Measurements from ENCODE around the gene ZNF649.
"Not testable (repeated sequence)": the region's sequence is repeated elsewhere in the genome, so short reads cannot be mapped to it uniquely, and the experiment has no call there.

The ZNF649 gene

DNA sequence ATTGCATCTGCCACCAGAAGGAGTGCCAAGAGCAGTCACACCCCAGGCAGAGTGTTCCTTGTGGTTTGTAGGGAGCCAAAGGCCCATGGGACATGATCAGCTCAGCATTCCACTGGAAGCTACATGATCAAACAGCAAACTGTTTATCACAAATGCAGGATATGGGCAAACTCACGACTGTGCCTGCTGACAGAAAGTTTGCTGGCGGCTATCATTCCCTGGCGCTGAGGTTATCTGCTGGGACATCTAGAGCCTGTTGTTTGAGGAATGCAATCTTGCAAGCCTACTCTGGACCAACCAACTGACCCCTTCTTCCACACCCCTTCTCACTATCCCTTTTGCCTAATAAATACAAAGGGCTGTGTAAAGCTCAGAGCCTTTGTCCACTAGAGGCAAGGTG, 14.8 kb upstream of the ZNF649 start:
- H2AFZ ChIP-seq (ENCODE audit: low read length, unreplicated experiment) = no peak overlapping the region
- no peaks in the 10 kb centered on the region for H3K79me2 ChIP-seq (ENCODE audit: control insufficient read depth, insufficient read depth, low read length, unreplicated experiment)
- H3K27ac ChIP-seq (ENCODE audit: low read depth, low read length) = no peak overlapping the region
- no peaks in the 10 kb centered on the region for H3K27me3 ChIP-seq (ENCODE audit: insufficient read depth, low read length)
- no peak overlapping the region for H3K4me3 ChIP-seq (ENCODE audit: low read depth, low read length)
- H3K4me1 ChIP-seq (ENCODE audit: control insufficient read depth, insufficient read depth, low read length, unreplicated experiment) = no peaks in the 10 kb centered on the region
- H3K36me3 ChIP-seq (ENCODE audit: insufficient read depth, low read length) = no peaks in the 10 kb centered on the region

DNA sequence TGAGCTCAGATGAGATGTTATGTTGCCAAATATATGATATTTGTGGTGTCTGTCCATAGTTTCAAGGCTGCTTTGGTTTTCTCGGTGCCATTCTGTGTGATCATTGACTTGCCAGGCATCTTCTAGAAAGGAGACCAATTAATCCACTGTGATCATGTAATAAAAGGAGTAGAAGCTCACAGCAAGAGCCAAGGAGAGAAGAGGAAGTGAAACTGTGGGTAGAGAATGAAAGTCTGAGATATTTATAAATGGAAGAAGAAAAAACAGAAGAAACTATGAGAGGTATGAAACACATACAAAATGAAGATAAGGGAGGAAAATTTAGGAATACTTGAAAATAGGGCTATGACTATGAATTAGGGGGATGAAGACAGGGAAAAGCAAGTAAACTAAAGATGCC, 11.3 kb upstream of the ZNF649 start:
- Histone ChIP-seq H3K4me3 (ENCODE audit: low read depth, low read length) (no peak overlapping the region), H3K27me3 (ENCODE audit: insufficient read depth, low read length) (no peaks in the 10 kb centered on the region), H3K4me1 (ENCODE audit: control insufficient read depth, insufficient read depth, low read length, unreplicated experiment) (no peaks in the 10 kb centered on the region), H3K36me3 (ENCODE audit: insufficient read depth, low read length) (no peaks in the 10 kb centered on the region), H3K79me2 (ENCODE audit: control insufficient read depth, insufficient read depth, low read length, unreplicated experiment) (no peaks in the 10 kb centered on the region), H2AFZ (ENCODE audit: low read length, unreplicated experiment) (no peak overlapping the region), H3K27ac (ENCODE audit: low read depth, low read length) (no peak overlapping the region)

DNA sequence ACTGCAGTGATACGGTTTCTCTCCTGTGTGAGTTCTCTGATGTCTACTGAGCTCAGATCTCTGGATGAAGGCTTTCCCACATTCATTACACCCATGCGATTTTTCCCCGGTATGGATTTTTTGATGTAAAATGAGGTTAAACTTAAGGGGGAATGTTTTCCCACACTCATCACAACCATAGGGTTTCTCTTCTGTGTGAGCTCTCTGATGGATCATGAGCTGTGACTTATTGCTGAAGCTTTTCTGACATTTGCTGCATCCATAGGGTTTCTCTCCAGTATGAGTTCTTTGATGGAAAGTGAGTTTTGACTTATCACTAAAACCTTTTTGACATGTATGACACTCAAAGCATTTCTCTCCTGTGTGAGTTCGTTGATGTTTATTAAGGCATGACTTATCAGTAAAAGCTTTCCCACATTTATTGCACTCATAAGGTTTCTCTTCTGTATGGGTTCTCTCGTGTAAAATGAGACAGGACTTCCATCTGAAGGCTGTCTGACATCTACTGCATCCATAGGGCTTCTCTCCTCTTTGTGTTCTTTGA, 10.6 kb upstream of the ZNF649 start:
- Histone ChIP-seq H3K4me3 (ENCODE audit: low read depth, low read length) (no peak overlapping the region), H3K79me2 (ENCODE audit: control insufficient read depth, insufficient read depth, low read length, unreplicated experiment) (no peaks in the 10 kb centered on the region), H3K36me3 (ENCODE audit: insufficient read depth, low read length) (no peaks in the 10 kb centered on the region), H3K27me3 (ENCODE audit: insufficient read depth, low read length) (no peaks in the 10 kb centered on the region), H3K27ac (ENCODE audit: low read depth, low read length) (no peak overlapping the region), H3K4me1 (ENCODE audit: control insufficient read depth, insufficient read depth, low read length, unreplicated experiment) (no peaks in the 10 kb centered on the region), H2AFZ (ENCODE audit: low read length, unreplicated experiment) (no peak overlapping the region)

DNA sequence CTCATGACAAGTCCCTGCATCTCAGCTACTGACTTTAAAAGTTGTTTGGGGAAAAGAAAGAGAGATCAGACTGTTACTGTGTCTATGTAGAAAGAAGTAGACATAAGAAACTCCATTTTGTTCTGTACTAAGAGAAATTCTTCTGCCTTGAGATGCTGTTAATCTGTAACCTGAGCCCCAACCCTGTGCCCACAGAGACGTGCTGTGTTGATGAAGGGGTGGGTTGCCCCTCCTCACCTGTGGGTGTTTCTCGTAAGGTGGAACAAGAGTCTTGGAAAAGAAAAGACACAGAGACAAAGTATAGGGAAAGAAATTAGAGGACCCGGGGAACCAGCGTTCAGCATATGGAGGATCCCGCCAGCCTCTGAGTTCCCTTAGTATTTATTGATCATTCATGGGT, 3.2 kb upstream of the ZNF649 start:
- H3K4me1 ChIP-seq (ENCODE audit: control insufficient read depth, insufficient read depth, low read length, unreplicated experiment); H2AFZ ChIP-seq (ENCODE audit: low read length, unreplicated experiment); H3K27ac ChIP-seq (ENCODE audit: low read depth, low read length); H3K36me3 ChIP-seq (ENCODE audit: insufficient read depth, low read length); H3K27me3 ChIP-seq (ENCODE audit: insufficient read depth, low read length); H3K4me3 ChIP-seq (ENCODE audit: low read depth, low read length): not testable (repeated sequence)
- H3K79me2 ChIP-seq (ENCODE audit: control insufficient read depth, insufficient read depth, low read length, unreplicated experiment) = peaks cover 15% of the 10 kb centered on the region

DNA sequence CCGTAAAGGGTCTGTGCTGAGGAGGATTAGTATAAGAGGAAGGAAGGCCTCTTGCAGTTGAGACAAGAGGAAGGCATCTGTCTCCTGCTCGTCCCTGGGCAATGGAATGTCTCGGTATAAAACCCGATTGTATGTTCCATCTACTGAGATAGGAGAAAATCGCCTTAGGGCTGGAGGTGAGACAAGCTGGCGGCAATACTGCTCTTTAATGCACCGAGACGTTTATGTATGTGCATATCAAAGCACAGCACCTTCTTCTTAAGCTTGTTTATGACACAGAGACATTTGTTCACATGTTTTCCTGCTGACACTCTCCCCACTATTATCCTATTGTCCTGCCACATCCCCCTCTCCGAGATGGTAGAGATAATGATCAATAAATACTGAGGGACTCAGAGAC, 1.3 kb upstream of the ZNF649 start:
- not testable (repeated sequence) for H3K27ac ChIP-seq (ENCODE audit: low read depth, low read length); H3K4me1 ChIP-seq (ENCODE audit: control insufficient read depth, insufficient read depth, low read length, unreplicated experiment); H3K36me3 ChIP-seq (ENCODE audit: insufficient read depth, low read length); H3K27me3 ChIP-seq (ENCODE audit: insufficient read depth, low read length); H3K4me3 ChIP-seq (ENCODE audit: low read depth, low read length); H2AFZ ChIP-seq (ENCODE audit: low read length, unreplicated experiment)
- peaks cover 26% of the 10 kb centered on the region for H3K79me2 ChIP-seq (ENCODE audit: control insufficient read depth, insufficient read depth, low read length, unreplicated experiment)

DNA sequence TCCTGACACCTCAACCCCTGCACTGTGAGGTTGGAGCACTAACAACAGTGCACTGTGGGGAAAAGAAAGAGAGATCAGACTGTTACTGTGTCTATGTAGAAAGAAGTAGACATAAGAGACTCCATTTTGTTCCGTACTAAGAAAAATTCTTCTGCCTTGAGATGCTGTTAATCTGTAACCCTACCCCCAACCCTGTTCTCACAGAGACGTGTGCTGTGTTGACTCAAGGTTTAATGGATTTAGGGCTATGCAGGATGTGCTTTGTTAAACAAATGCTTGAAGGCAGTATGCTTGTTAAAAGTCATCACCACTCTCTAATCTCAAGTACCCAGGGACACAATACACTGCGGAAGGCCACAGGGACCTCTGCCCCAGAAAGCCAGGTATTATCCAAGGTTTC, 822 bp upstream of the ZNF649 start:
- Histone ChIP-seq H3K27ac (ENCODE audit: low read depth, low read length) (peak overlapping the region; percentile 47; the same call in 1 of the 2 replicates), H3K79me2 (ENCODE audit: control insufficient read depth, insufficient read depth, low read length, unreplicated experiment) (peaks cover 30% of the 10 kb centered on the region), H3K4me3 (ENCODE audit: low read depth, low read length) (0 out of 2 replicates have a peak overlapping the region, but pooled peaks have one; percentile 96)
- not testable (repeated sequence) for H3K27me3 ChIP-seq (ENCODE audit: insufficient read depth, low read length); H3K36me3 ChIP-seq (ENCODE audit: insufficient read depth, low read length); H2AFZ ChIP-seq (ENCODE audit: low read length, unreplicated experiment); H3K4me1 ChIP-seq (ENCODE audit: control insufficient read depth, insufficient read depth, low read length, unreplicated experiment)

DNA sequence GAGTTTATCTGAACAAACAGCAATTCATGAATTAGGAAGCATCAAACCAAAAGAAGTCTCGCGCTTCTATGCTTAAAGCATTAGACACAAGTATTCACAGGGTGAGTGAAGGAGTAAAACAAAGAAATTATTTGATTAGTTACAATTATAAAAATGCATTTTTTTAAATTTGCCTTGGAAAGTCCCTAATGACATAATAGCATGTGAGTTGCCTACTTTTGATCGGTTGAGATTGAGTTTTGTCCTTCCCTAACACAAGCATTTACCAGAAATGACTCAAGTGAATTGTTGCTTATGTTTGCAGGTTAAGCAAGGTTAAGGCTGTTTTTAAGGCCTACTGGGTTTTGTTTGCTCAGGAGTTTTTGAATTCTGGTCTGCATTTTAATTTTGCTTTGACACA, 389 bp upstream of the ZNF649 start:
- peak overlapping the region; percentile 23 for H2AFZ ChIP-seq (ENCODE audit: low read length, unreplicated experiment)
- H3K27me3 ChIP-seq (ENCODE audit: insufficient read depth, low read length) = no peaks in the 10 kb centered on the region
- peaks cover 11% of the 10 kb centered on the region for H3K36me3 ChIP-seq (ENCODE audit: insufficient read depth, low read length)
- H3K27ac ChIP-seq (ENCODE audit: low read depth, low read length) = peak overlapping the region; percentile 47; the same call in 1 of the 2 replicates
- peak overlapping the region; percentile 96 for H3K4me3 ChIP-seq (ENCODE audit: low read depth, low read length)
- H3K4me1 ChIP-seq (ENCODE audit: control insufficient read depth, insufficient read depth, low read length, unreplicated experiment) = no peaks in the 10 kb centered on the region
- H3K79me2 ChIP-seq (ENCODE audit: control insufficient read depth, insufficient read depth, low read length, unreplicated experiment) = peaks cover 32% of the 10 kb centered on the region

DNA sequence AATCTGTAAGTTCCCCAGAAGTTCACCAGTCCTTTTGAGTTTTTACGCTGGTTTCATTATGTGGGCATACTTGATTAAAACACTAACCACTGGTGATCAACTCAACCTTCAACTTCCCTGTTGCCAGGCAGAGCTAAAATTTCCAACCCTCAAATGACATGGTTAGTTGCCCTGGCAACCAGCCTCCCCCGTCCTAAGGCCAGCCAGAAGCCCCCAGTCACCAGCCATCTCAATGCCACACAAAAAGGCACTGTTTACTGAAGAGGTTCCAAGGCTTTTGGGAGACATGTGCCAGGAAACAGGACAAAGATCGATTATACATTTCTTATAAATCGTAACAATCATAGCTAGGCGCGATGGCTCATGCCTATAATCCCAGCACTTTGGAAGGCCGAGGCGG, 1.6 kb downstream of the ZNF649 start:
- Histone ChIP-seq H3K79me2 (ENCODE audit: control insufficient read depth, insufficient read depth, low read length, unreplicated experiment) (peaks cover 33% of the 10 kb centered on the region), H3K27me3 (ENCODE audit: insufficient read depth, low read length) (no peaks in the 10 kb centered on the region), H3K4me3 (ENCODE audit: low read depth, low read length) (no peak overlapping the region)

DNA sequence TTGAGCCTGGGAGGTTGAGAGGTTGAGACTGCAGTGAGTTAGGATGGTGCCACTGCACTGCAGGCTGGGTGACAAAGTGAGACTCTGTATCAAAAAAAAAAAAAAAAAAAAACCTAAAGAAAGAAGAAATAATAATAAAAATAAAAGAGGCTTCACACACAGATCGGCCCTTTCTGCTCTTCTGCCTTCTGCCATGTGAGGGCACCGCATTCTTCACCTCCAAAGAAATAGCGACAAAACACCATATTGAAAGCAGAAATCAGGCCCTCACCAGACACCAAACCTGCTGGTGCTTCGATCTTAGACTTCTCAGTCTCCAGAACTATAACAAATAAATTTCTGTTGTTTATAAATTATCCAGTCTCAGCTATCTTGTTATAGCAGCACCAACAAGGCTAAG, 3.0 kb downstream of the ZNF649 start:
- H3K27me3 ChIP-seq (ENCODE audit: insufficient read depth, low read length) = no peaks in the 10 kb centered on the region
- H3K79me2 ChIP-seq (ENCODE audit: control insufficient read depth, insufficient read depth, low read length, unreplicated experiment) = peaks cover 33% of the 10 kb centered on the region
- peaks cover 41% of the 10 kb centered on the region for H3K36me3 ChIP-seq (ENCODE audit: insufficient read depth, low read length)
- no peak overlapping the region for H2AFZ ChIP-seq (ENCODE audit: low read length, unreplicated experiment)
- H3K4me3 ChIP-seq (ENCODE audit: low read depth, low read length) = no peak overlapping the region
- no peaks in the 10 kb centered on the region for H3K4me1 ChIP-seq (ENCODE audit: control insufficient read depth, insufficient read depth, low read length, unreplicated experiment)
- H3K27ac ChIP-seq (ENCODE audit: low read depth, low read length) = no peak overlapping the region

More for the DNA sequence above, 1.6 kb downstream of the ZNF649 start:
- Histone ChIP-seq H2AFZ (ENCODE audit: low read length, unreplicated experiment) (no peak overlapping the region), H3K36me3 (ENCODE audit: insufficient read depth, low read length) (peaks cover 28% of the 10 kb centered on the region), H3K4me1 (ENCODE audit: control insufficient read depth, insufficient read depth, low read length, unreplicated experiment) (no peaks in the 10 kb centered on the region), H3K27ac (ENCODE audit: low read depth, low read length) (no peak overlapping the region)

DNA sequence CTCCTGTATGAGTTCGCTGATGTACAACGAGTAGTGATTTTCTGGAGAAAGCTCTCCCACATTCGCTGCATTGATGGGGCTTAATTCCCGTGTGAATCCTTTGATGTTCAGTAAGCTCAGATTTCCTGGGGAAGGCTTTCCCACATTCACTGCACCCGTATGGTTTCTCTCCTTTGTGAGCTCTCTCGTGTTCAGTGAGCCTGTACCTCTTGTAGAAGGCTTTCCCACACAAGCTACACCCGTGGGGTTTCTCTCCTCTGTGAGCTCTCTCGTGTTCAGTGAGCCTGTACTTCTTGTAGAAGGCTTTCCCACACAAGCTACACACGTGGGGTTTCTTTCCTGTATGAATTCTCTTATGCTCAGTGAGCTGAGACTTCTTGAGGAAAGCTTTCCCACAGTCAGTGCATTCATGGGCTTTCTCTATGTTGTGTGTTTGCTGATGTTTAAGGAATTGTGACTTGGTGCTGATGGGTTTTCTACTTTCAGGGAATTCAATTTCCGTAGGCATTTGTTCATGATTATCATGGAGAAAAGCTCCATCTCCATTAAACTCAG, 13.5 kb downstream of the ZNF649 start:
- Histone ChIP-seq H3K27ac (ENCODE audit: low read depth, low read length) (no peak overlapping the region), H3K4me1 (ENCODE audit: control insufficient read depth, insufficient read depth, low read length, unreplicated experiment) (peaks cover 5% of the 10 kb centered on the region), H2AFZ (ENCODE audit: low read length, unreplicated experiment) (no peak overlapping the region), H3K79me2 (ENCODE audit: control insufficient read depth, insufficient read depth, low read length, unreplicated experiment) (no peaks in the 10 kb centered on the region), H3K27me3 (ENCODE audit: insufficient read depth, low read length) (no peaks in the 10 kb centered on the region), H3K4me3 (ENCODE audit: low read depth, low read length) (no peak overlapping the region), H3K36me3 (ENCODE audit: insufficient read depth, low read length) (peaks cover 64% of the 10 kb centered on the region)

DNA sequence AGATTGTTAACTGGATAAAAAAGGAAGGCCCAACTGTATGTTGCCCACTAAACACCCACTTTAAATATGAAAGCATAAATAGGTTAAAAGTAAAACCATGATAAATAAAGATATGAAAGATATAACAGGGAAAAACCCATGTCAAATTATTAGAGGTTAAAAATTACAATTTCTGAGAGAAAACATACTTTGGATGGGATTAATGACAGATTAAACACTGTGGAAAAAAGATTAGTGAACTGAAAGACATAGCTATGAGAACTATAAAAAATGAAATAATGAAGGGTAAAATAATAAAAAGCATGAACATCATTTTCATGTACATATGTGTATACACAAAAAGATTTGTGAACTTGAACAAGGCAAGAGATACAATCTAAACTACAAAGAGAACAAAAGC, 14.9 kb downstream of the ZNF649 start:
- no peak overlapping the region for H2AFZ ChIP-seq (ENCODE audit: low read length, unreplicated experiment)
- H3K27me3 ChIP-seq (ENCODE audit: insufficient read depth, low read length) = no peaks in the 10 kb centered on the region
- no peak overlapping the region for H3K4me3 ChIP-seq (ENCODE audit: low read depth, low read length)
- no peaks in the 10 kb centered on the region for H3K79me2 ChIP-seq (ENCODE audit: control insufficient read depth, insufficient read depth, low read length, unreplicated experiment)
- no peak overlapping the region for H3K27ac ChIP-seq (ENCODE audit: low read depth, low read length)
- H3K4me1 ChIP-seq (ENCODE audit: control insufficient read depth, insufficient read depth, low read length, unreplicated experiment) = peaks cover 5% of the 10 kb centered on the region
- peaks cover 57% of the 10 kb centered on the region for H3K36me3 ChIP-seq (ENCODE audit: insufficient read depth, low read length)
